ENCODE measurements around the gene ACOT7.
A peak's percentile ranks its signal among the peaks of the same experiment; 100 is the strongest.

Gene ACOT7

GRCh38 chr1:6280761-6281451 lies 112.7 kb downstream of the ACOT7 start:
- DNase-seq, result no peak

- no peak for DNase-seq
Observed at GRCh38 chr1:6279613-6280383, 113.8 kb downstream of the ACOT7 start.

GRCh38 chr1:6279066-6279465 lies 114.5 kb downstream of the ACOT7 start:
- no peak for DNase-seq

- DNase-seq, result no peak
Observed at GRCh38 chr1:6278263-6278662, 115.3 kb downstream of the ACOT7 start.

GRCh38 chr1:6276811-6277555 lies 116.6 kb downstream of the ACOT7 start:
- DNase-seq, result no peak

GRCh38 chr1:6275826-6276782 lies 117.5 kb downstream of the ACOT7 start:
- peak; percentile 78 for DNase-seq

- DNase-seq, result no peak
Observed at GRCh38 chr1:6274622-6275139, 118.9 kb downstream of the ACOT7 start.

GRCh38 chr1:6274102-6274501 lies 119.5 kb downstream of the ACOT7 start:
- DNase-seq, result no peak

- DNase-seq, result peak; percentile 68
Observed at GRCh38 chr1:6273380-6273891, 120.1 kb downstream of the ACOT7 start.

GRCh38 chr1:6272868-6273267 lies 120.7 kb downstream of the ACOT7 start:
- no peak for DNase-seq

GRCh38 chr1:6272452-6272851 lies 121.1 kb downstream of the ACOT7 start:
- no peak for DNase-seq

GRCh38 chr1:6271554-6271953 lies 122.0 kb downstream of the ACOT7 start:
- DNase-seq, result peak; percentile 74

- DNase-seq, result no peak
Observed at GRCh38 chr1:6271006-6271405, 122.6 kb downstream of the ACOT7 start.

GRCh38 chr1:6270401-6270800 lies 123.2 kb downstream of the ACOT7 start:
- DNase-seq, result peak; percentile 70

- peak; percentile 73 for DNase-seq
Observed at GRCh38 chr1:6269720-6270400, 123.7 kb downstream of the ACOT7 start.

GRCh38 chr1:6269296-6269695 lies 124.3 kb downstream of the ACOT7 start:
- no peak for DNase-seq

GRCh38 chr1:6268415-6268814 lies 125.2 kb downstream of the ACOT7 start:
- DNase-seq, result no peak

- DNase-seq, result no peak
Observed at GRCh38 chr1:6267686-6268322, 125.8 kb downstream of the ACOT7 start.

GRCh38 chr1:6266641-6267040 lies 126.9 kb downstream of the ACOT7 start:
- no peak for DNase-seq

GRCh38 chr1:6265151-6265550 lies 128.4 kb downstream of the ACOT7 start:
- no peak for DNase-seq

- DNase-seq, result no peak
Observed at GRCh38 chr1:6263716-6264115, 129.9 kb downstream of the ACOT7 start.
